Stimulated activated naive B cell treated with anti-CD40 and anti-IgM and Interleukin-4, amounts not matched to agents 10 μg/mL and 1 μg/mL and 100 μg/mL, for 72 hours (primary cell): ENCODE results near the gene GPBP1L1.
A peak's percentile ranks its signal among the peaks of the same experiment; 100 is the strongest.
"Not testable (repeated sequence)": the region's sequence is repeated elsewhere in the genome, so short reads cannot be mapped to it uniquely, and the experiment has no call there.

Source experiments
- ATAC-seq, 2 donors: fragments of 150-1000 bp; cut with Tn5 transposase; replicated peaks; 2 replicates each; pipeline ENCODE4 v1.10.0; 2021; ENCODE audit warnings: moderate library complexity in 1 of 2
- DNase-seq: peaks from one replicate; pipeline ENCODE4 v3.0.0; 2021
- H3K27ac Mint-ChIP-seq: one replicate; pipeline ENCODE4 v1.8.0; 2022; ENCODE audit warnings: mild to moderate bottlenecking, mixed read lengths
- H3K27me3 Mint-ChIP-seq, 2 donors: one replicate each; pipeline ENCODE4 v1.8.0; 2022; ENCODE audit warnings: mixed read lengths in 2 of 2
- H3K36me3 Mint-ChIP-seq, 2 donors: one replicate each; pipeline ENCODE4 v1.8.0; 2022; ENCODE audit warnings: mixed read lengths in 2 of 2, mild to moderate bottlenecking in 1 of 2
- H3K4me1 Mint-ChIP-seq, 2 donors: one replicate each; pipeline ENCODE4 v1.8.0; 2022; ENCODE audit warnings: mixed read lengths in 2 of 2, mild to moderate bottlenecking in 1 of 2
- H3K4me3 Mint-ChIP-seq, 2 donors: one replicate each; pipeline ENCODE4 v1.8.0; 2022; ENCODE audit warnings: mild to moderate bottlenecking in 2 of 2, mixed read lengths in 2 of 2, moderate library complexity in 1 of 2
- H3K9me3 Mint-ChIP-seq, 2 donors: one replicate each; pipeline ENCODE4 v1.8.0; 2022; ENCODE audit warnings: mixed read lengths in 2 of 2, mild to moderate bottlenecking in 1 of 2

Gene GPBP1L1

GRCh38 chr1:45608175-45609156 is 77.9 kb downstream of the GPBP1L1 start:
- peaks cover 21 to 45% of the 10 kb centered on the region in 2 donors for H3K4me1 Mint-ChIP-seq
- peak overlapping the region; percentile 14 for H3K27ac Mint-ChIP-seq
- peaks cover 49 to 66% of the 10 kb centered on the region in 2 donors for H3K36me3 Mint-ChIP-seq
- no peaks in the 10 kb centered on the region for H3K27me3 Mint-ChIP-seq
- no peaks in the 10 kb centered on the region for H3K9me3 Mint-ChIP-seq
- H3K4me3 Mint-ChIP-seq, result no peak overlapping the region
- DNase-seq, result no peak
- peak; percentile 50 to 59 for ATAC-seq

DNA sequence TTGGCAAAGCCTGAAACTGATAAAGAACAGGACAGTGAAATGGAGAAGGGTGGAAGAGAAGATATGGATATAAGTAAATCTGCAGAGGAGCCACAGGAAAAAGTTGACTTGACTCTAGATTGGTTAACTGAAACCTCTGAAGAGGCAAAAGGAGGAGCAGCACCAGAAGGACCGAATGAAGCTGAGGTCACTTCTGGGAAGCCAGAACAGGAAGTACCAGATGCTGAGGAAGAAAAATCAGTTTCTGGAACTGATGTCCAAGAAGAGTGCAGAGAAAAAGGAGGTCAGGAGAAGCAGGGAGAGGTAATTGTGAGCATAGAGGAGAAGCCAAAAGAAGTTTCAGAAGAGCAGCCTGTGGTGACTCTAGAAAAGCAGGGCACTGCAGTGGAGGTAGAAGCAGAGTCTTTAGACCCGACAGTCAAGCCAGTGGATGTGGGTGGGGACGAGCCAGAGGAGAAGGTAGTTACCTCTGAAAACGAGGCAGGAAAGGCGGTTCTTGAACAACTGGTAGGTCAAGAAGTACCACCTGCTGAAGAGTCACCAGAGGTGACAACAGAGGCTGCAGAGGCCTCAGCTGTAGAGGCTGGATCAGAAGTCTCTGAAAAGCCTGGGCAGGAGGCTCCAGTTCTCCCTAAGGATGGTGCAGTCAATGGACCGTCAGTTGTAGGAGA is 78.8 kb downstream of the GPBP1L1 start:
- Mint-ChIP-seq H3K9me3 (no peaks in the 10 kb centered on the region), H3K27me3 (no peaks in the 10 kb centered on the region), H3K4me1 (peaks cover 21 to 45% of the 10 kb centered on the region in 2 donors), H3K4me3 (peak overlapping the region in 1 of 2 donors; percentile 2), H3K36me3 (peaks cover 51 to 65% of the 10 kb centered on the region in 2 donors), H3K27ac (peak overlapping the region; percentile 44)
- ATAC-seq (no peak), DNase-seq (no peak)

DNA sequence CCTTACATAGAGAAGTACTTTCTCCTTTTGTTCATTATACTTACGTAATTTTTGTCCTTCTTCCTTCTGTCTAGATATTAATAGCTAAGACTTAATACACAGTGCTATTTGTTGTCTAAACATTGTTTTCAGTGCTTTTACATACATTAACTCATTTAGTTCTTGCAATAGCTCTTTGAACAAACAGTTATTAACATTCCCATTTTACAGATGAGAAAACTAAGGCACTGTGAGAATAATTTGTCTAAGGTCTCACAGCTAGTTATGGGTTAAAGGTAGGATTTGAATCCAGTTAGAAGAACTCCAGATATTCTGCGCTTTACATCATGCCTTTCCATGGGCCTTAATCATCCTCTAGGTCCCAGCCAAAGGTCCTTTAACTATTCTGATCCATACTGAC is 82.1 kb downstream of the GPBP1L1 start:
- Mint-ChIP-seq H3K36me3 (peaks cover 44 to 61% of the 10 kb centered on the region in 2 donors), H3K27me3 (no peaks in the 10 kb centered on the region), H3K9me3 (no peaks in the 10 kb centered on the region), H3K4me1 (peaks cover 19 to 43% of the 10 kb centered on the region in 2 donors), H3K4me3 (no peak overlapping the region), H3K27ac (no peak overlapping the region)
- DNase-seq (no peak), ATAC-seq (no peak)

DNA sequence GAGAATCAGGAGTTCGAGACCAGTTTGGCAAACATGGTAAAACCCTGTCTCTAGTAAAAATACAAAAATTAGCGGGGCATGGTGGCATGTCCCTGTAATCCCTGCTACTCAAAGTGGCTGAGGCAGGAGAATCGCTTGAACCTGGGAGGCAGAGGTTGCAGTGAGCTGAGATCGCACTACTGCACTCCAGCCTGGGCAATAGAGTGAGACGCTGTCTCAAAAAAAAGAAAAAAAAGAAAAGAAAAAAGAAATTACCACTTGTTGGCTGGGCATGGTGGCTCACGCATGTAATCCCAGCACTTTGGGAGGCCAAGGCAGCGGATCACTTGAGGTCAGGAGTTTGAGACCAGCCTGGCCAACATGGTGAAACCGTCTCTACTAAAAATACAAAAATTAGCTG is 89.6 kb downstream of the GPBP1L1 start:
- not testable (repeated sequence) for ATAC-seq, H3K4me3 Mint-ChIP-seq, H3K27me3 Mint-ChIP-seq, DNase-seq, H3K9me3 Mint-ChIP-seq, H3K27ac Mint-ChIP-seq
- H3K36me3 Mint-ChIP-seq, result peaks cover 21 to 45% of the 10 kb centered on the region in 2 donors
- peaks cover 12 to 24% of the 10 kb centered on the region in 2 donors for H3K4me1 Mint-ChIP-seq

DNA sequence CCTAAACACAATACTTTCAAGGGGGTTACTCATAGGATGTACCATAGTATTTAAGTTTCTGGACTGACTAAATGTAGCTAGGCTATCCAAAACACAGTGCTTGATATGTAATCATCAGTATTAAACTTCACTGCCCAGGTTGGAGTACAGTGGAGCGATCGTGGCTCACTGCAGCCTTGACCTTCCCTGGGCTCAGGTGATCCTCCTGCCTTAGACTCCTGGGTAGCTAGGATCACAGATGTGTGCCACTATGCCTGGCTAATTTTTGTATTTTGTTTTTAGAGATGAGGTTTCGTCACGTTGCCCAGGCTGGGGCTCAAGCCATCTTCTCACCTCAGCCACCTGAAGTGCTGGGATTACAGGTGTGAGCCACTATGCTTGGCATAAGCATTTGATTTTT is 91.9 kb downstream of the GPBP1L1 start:
- DNase-seq (no peak), ATAC-seq (no peak)
- peaks cover 14 to 29% of the 10 kb centered on the region in 2 donors for H3K4me1 Mint-ChIP-seq
- no peak overlapping the region for H3K27ac Mint-ChIP-seq
- H3K27me3 Mint-ChIP-seq, result no peaks in the 10 kb centered on the region
- no peaks in the 10 kb centered on the region for H3K9me3 Mint-ChIP-seq
- H3K4me3 Mint-ChIP-seq, result no peak overlapping the region
- H3K36me3 Mint-ChIP-seq, result peaks cover 18 to 36% of the 10 kb centered on the region in 2 donors

GRCh38 chr1:45589861-45590260 is 96.5 kb downstream of the GPBP1L1 start:
- ATAC-seq, result no peak
- H3K4me3 Mint-ChIP-seq, result no peak overlapping the region

GRCh38 chr1:45586769-45587168 is 99.6 kb downstream of the GPBP1L1 start:
- Mint-ChIP-seq H3K4me3 (peak overlapping the region; percentile 92 to 100), H3K36me3 (peaks cover 0 to 21% of the 10 kb centered on the region in 2 donors), H3K4me1 (peaks cover 25 to 64% of the 10 kb centered on the region in 2 donors), H3K27ac (peak overlapping the region; percentile 100), H3K27me3 (no peaks in the 10 kb centered on the region), H3K9me3 (no peaks in the 10 kb centered on the region)
- ATAC-seq (no peak), DNase-seq (no peak)

More at GRCh38 chr1:45589861-45590260, 96.5 kb downstream of the GPBP1L1 start:
- Mint-ChIP-seq H3K36me3 (peaks cover 3 to 20% of the 10 kb centered on the region in 2 donors), H3K4me1 (peaks cover 17 to 52% of the 10 kb centered on the region in 2 donors), H3K27ac (no peak overlapping the region), H3K9me3 (no peaks in the 10 kb centered on the region), H3K27me3 (no peaks in the 10 kb centered on the region)
- DNase-seq, result no peak

- peak overlapping the region; percentile 92 to 100 for H3K4me3 Mint-ChIP-seq
- H3K4me1 Mint-ChIP-seq, result peaks cover 22 to 60% of the 10 kb centered on the region in 2 donors
- peak overlapping the region; percentile 100 for H3K27ac Mint-ChIP-seq
- no peaks in the 10 kb centered on the region for H3K9me3 Mint-ChIP-seq
- H3K36me3 Mint-ChIP-seq, result peaks cover 0 to 16% of the 10 kb centered on the region in 2 donors
- ATAC-seq, result no peak
- H3K27me3 Mint-ChIP-seq, result no peaks in the 10 kb centered on the region
- no peak for DNase-seq
Observed at GRCh38 chr1:45585496-45586075, 100.7 kb downstream of the GPBP1L1 start.

DNA sequence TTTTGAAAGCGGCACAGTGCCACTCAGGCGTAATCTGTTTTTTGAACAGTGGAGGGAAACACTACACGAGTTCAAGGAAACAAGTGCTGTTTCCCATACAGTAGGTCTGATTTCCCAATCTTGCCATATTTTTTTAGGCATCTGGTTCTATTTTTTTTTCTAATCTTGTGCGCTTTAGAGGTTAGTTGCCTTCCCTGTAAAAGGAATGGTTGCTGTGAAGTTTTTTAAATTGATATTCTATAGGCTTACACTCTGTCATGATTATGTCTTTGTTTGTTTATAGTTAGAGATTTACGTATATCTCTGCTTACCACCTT is 101.3 kb downstream of the GPBP1L1 start:
- H3K9me3 Mint-ChIP-seq, result no peaks in the 10 kb centered on the region
- H3K4me3 Mint-ChIP-seq, result peak overlapping the region; percentile 92 to 100
- no peaks in the 10 kb centered on the region for H3K27me3 Mint-ChIP-seq
- peaks cover 0 to 16% of the 10 kb centered on the region in 2 donors for H3K36me3 Mint-ChIP-seq
- peak overlapping the region; percentile 100 for H3K27ac Mint-ChIP-seq
- DNase-seq (no peak), ATAC-seq (no peak)
- H3K4me1 Mint-ChIP-seq, result peaks cover 22 to 59% of the 10 kb centered on the region in 2 donors

DNA sequence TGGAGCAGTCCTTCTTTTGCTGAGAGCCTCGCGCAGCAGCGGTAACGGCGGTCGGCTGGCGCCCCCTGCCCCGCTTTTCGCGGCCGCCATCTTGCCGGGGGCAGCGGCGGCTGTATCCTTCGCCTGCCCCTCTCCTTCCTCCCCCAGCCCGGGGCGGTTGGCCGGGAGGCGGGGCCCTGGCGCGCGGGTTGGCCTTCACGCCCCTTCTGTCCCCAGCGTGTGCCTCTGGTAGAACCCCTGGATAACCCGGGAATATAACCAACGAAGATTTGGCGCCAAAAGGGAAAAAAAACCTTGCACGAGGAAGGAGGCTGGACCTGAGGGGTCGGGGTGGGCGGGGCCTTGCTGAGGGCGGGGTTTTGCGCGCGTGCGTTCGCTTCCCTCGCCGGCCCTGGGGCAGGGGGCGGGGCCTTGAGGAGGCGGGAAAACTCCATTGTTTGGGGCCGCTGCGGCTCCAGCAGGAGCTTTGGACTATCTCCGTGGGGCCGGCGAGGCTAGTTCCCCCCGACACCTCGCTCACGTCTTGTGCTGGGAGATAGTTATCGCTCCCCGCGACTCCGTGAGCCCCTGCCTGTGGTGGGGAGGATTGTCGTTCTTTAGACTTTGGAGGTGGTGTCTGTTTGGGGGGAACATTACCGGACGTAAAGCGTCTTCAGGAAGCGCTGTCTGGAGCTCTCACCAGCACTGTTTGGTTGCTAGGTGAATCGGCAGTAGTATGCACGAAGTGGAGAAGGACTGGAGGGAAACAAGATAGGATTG is 101.8 kb downstream of the GPBP1L1 start:
- Mint-ChIP-seq H3K4me3 (peak overlapping the region; percentile 92 to 100), H3K27me3 (no peaks in the 10 kb centered on the region), H3K4me1 (peaks cover 22 to 53% of the 10 kb centered on the region in 2 donors), H3K36me3 (peaks cover 0 to 16% of the 10 kb centered on the region in 2 donors), H3K27ac (peak overlapping the region; percentile 100), H3K9me3 (no peaks in the 10 kb centered on the region)
- peak; percentile 39 to 46 for ATAC-seq
- DNase-seq, result peak; percentile 77

GRCh38 chr1:45583666-45584350 is 102.5 kb downstream of the GPBP1L1 start, which contains the start of gene NASP:
Gene NASP, plus strand, starts transcription at chr1:45584041. Its CDS starts 106 bp downstream, at chr1:45584147.
- DNase-seq, result peak; percentile 88
- Mint-ChIP-seq H3K27me3 (no peaks in the 10 kb centered on the region), H3K4me1 (peaks cover 22 to 47% of the 10 kb centered on the region in 2 donors), H3K9me3 (no peaks in the 10 kb centered on the region), H3K27ac (peak within 1 kb of the TSS; percentile 100), H3K4me3 (peak within 1 kb of the TSS; percentile 92 to 100), H3K36me3 (peaks cover 0 to 16% of the 10 kb centered on the region in 2 donors)
- ATAC-seq, result peak; percentile 67 to 74

DNA sequence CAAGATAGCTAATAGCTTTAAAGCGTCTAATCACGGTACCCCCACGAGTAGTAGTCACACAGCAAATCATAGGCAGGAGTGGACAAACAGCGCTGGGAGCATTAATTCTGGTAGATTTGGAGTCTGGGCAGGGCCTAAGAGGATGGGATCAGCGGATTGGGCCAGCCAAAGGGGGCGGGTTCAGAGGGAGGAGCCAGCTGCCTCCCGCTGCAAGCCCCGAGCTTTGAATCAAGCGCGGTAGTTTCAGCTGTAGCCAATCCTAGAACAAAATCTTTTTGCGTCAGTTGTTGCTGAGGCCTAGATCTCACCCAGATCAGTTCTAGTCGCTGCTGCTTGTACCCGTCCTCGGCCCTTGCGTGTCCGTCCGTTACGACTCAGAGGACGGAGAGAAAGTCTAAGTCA is 103.1 kb downstream of the GPBP1L1 start:
- H3K4me1 Mint-ChIP-seq, result peaks cover 22 to 44% of the 10 kb centered on the region in 2 donors
- peak overlapping the region; percentile 100 for H3K27ac Mint-ChIP-seq
- peak overlapping the region; percentile 92 to 100 for H3K4me3 Mint-ChIP-seq
- H3K36me3 Mint-ChIP-seq, result peaks cover 0 to 16% of the 10 kb centered on the region in 2 donors
- H3K9me3 Mint-ChIP-seq, result no peaks in the 10 kb centered on the region
- DNase-seq (peak; percentile 94), ATAC-seq (peak; percentile 82 to 88)
- H3K27me3 Mint-ChIP-seq, result no peaks in the 10 kb centered on the region
